Tibial nerve (tissue), 4 donors: Measurements from ENCODE around the gene IL1RAPL2. TPM values are rescaled to one million over a fixed set of nuclear protein-coding genes. Genes with fewer than 3 reads are reported as not detected.

Source experiments
- DNase-seq, 2 donors: peaks; one replicate each; pipeline ENCODE4 v3.0.0-alpha.2; 2019; ENCODE audit warnings: low spot score in 2 of 2
- H3K27ac ChIP-seq, 4 donors: fragments of 200-600 bp; sonication (generic) in 3 of 4; one replicate each; pipeline ENCODE4 v1.5.1; 2017 to 2019; ENCODE audit warnings: mild to moderate bottlenecking in 1 of 4
- H3K27me3 ChIP-seq, 2 donors: fragments of 200-600 bp; sonication (generic) in 1 of 2; one replicate each; pipeline versions ENCODE4 v1.5.1 to v1.6.0; 2017 to 2019
- H3K36me3 ChIP-seq, 3 donors: fragments of 200-600 bp; sonication (generic); one replicate each; pipeline ENCODE4 v1.5.1; 2018 to 2019
- H3K4me1 ChIP-seq, 4 donors: fragments of 200-600 bp; sonication (generic) in 3 of 4; one replicate each; pipeline ENCODE4 v1.5.1; 2017 to 2019
- H3K4me3 ChIP-seq, 4 donors: fragments of 200-600 bp; sonication (generic) in 3 of 4; one replicate each; pipeline ENCODE4 v1.5.1; 2017 to 2019; ENCODE audit warnings: mild to moderate bottlenecking in 1 of 4, moderate library complexity in 1 of 4
- H3K9me3 ChIP-seq, 4 donors: fragments of 200-600 bp; sonication (generic) in 3 of 4; one replicate each; pipeline ENCODE4 v1.5.1; 2017 to 2019
- EP300 ChIP-seq, 2 donors: sonication (generic); formaldehyde crosslinking; IDR thresholded peaks; one replicate each; pipeline ENCODE4 v1.6.1; 2017; ENCODE audit warnings: antibody characterized with exemption in 2 of 2, mild to moderate bottlenecking in 1 of 2
- POLR2A ChIP-seq, 2 donors: fragments of 450-650 bp; IDR thresholded peaks; one replicate each; pipeline ENCODE4 v1.6.1; 2017; ENCODE audit warnings: antibody characterized with exemption in 2 of 2, mild to moderate bottlenecking in 2 of 2, moderate library complexity in 2 of 2
- WGBS, 2 donors: methylation state at CpG; one replicate each; pipeline ENCODE4 v1.1.5; 2018; 5-methylcytosine and 5-hydroxymethylcytosine counted together
- total RNA-seq, 4 donors: library from RNA; depleted of rRNA; stranded (reverse); fragments of >200 nt; gene quantifications; one replicate each; pipeline ENCODE4 v1.1.0, GENCODE V29; 2016
- TF ChIP-seq, protein P1 (sequence below), 5 experiments: fragments of 200-600 bp in 3 of 5; fragments of 450-650 bp in 2 of 5; sonication (generic) in 3 of 5; IDR thresholded peaks; one replicate each; pipeline ENCODE4 v1.5.1; 2016 to 2019; ENCODE audit warnings: antibody characterized with exemption in 5 of 5, mild to moderate bottlenecking in 3 of 5, moderate library complexity in 2 of 5

Gene IL1RAPL2
- total RNA-seq, 4 donors from 2014 or later: not detected

DNA sequence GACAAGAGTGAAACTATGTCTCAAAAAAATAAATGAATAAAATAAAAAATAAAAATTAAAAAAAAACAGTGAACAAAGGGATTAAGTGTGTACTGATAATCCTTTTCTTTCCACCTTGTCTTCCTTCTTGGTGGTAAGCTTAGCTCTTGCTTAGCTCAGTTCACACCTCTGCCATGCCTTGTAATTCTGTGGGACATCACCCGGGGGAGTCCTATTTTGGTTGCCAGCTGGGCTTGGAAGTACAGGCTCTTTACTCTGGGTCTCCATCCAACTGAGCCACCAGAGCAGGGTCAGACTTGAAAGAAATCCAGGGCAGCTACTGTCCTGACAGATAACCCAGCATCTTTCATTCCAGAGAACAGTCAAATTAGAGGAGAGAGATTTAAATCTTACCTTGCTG, 858.7 kb downstream of the IL1RAPL2 start:
- Histone ChIP-seq H3K4me1 (no peaks in the 10 kb centered on the region), H3K36me3 (no peaks in the 10 kb centered on the region), H3K27ac (no peak overlapping the region), H3K9me3 (no peaks in the 10 kb centered on the region), H3K4me3 (no peak overlapping the region), H3K27me3 (peaks cover 0 to 7% of the 10 kb centered on the region in 2 donors)
- TF ChIP-seq POLR2A (IDR thresholded peaks at IDR 0.05) (no peak), EP300 (IDR thresholded peaks at IDR 0.05) (no peak)
- TF ChIP-seq, protein P1, sequence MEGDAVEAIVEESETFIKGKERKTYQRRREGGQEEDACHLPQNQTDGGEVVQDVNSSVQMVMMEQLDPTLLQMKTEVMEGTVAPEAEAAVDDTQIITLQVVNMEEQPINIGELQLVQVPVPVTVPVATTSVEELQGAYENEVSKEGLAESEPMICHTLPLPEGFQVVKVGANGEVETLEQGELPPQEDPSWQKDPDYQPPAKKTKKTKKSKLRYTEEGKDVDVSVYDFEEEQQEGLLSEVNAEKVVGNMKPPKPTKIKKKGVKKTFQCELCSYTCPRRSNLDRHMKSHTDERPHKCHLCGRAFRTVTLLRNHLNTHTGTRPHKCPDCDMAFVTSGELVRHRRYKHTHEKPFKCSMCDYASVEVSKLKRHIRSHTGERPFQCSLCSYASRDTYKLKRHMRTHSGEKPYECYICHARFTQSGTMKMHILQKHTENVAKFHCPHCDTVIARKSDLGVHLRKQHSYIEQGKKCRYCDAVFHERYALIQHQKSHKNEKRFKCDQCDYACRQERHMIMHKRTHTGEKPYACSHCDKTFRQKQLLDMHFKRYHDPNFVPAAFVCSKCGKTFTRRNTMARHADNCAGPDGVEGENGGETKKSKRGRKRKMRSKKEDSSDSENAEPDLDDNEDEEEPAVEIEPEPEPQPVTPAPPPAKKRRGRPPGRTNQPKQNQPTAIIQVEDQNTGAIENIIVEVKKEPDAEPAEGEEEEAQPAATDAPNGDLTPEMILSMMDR (IDR thresholded peaks at IDR 0.05): no peak
- no peak for DNase-seq
- 71 to 81% methylated on average over 1 of the region's 1 CpG for WGBS, 2 donors

GRCh38 chrX:105451401-105451800, 885.4 kb downstream of the IL1RAPL2 start:
- Histone ChIP-seq H3K4me1 (no peaks in the 10 kb centered on the region), H3K27me3 (no peaks in the 10 kb centered on the region), H3K9me3 (peaks cover 0 to 3% (median 0%) of the 10 kb centered on the region in 4 donors), H3K36me3 (no peaks in the 10 kb centered on the region), H3K27ac (no peak overlapping the region), H3K4me3 (no peak overlapping the region)
- no peak for TF ChIP-seq EP300 (IDR thresholded peaks at IDR 0.05)
- TF ChIP-seq, protein P1 (IDR thresholded peaks at IDR 0.05): no peak
- no peak for TF ChIP-seq POLR2A (IDR thresholded peaks at IDR 0.05)
- no peak for DNase-seq

GRCh38 chrX:105458846-105459245, 892.8 kb downstream of the IL1RAPL2 start:
- 20 to 21% methylated on average over 3 of the region's 3 CpGs for WGBS, 2 donors
- H3K4me1 ChIP-seq: no peaks in the 10 kb centered on the region

GRCh38 chrX:105460376-105460775, 894.4 kb downstream of the IL1RAPL2 start:
- no peaks in the 10 kb centered on the region for H3K4me1 ChIP-seq
- peaks cover 0 to 6% of the 10 kb centered on the region in 2 donors for H3K27me3 ChIP-seq
- 4 to 23% methylated on average over 1 of the region's 1 CpG for WGBS, 2 donors
- no peak for TF ChIP-seq EP300 (IDR thresholded peaks at IDR 0.05)
- TF ChIP-seq, protein P1 (IDR thresholded peaks at IDR 0.05): no peak
- no peak overlapping the region for H3K27ac ChIP-seq
- H3K4me3 ChIP-seq: no peak overlapping the region
- H3K36me3 ChIP-seq: no peaks in the 10 kb centered on the region
- H3K9me3 ChIP-seq: peaks cover 0 to 3% (median 0%) of the 10 kb centered on the region in 4 donors
- no peak for DNase-seq

More at GRCh38 chrX:105458846-105459245, 892.8 kb downstream of the IL1RAPL2 start:
- peaks cover 0 to 3% (median 0%) of the 10 kb centered on the region in 4 donors for H3K9me3 ChIP-seq
- TF ChIP-seq, protein P1 (IDR thresholded peaks at IDR 0.05): no peak
- TF ChIP-seq POLR2A (IDR thresholded peaks at IDR 0.05) (no peak), EP300 (IDR thresholded peaks at IDR 0.05) (no peak)
- no peak for DNase-seq
- no peak overlapping the region for H3K27ac ChIP-seq
- no peaks in the 10 kb centered on the region for H3K27me3 ChIP-seq
- H3K36me3 ChIP-seq: no peaks in the 10 kb centered on the region
- no peak overlapping the region for H3K4me3 ChIP-seq

DNA sequence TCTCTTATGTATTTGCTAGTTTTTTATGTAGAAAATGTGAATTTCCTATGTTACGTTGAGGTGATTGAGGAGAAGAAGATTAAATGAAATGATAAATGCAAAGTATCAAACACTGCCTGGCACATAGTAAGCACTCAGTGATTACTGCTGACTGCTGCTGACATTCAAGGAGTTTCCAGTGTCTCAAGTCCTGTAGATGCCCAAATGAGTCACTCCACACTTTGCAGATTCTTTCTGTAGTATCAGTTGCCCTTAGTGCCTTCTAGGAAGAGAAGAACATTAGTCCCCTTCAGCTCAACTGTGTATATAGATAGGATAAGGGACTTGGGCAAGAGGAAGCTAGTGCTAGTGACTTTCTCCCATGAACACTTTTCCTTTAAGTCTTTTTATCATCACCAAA, 895.0 kb downstream of the IL1RAPL2 start:
- H3K4me3 ChIP-seq: no peak overlapping the region
- H3K36me3 ChIP-seq: no peaks in the 10 kb centered on the region
- no peak for DNase-seq
- WGBS, 2 donors: 86 to 97% methylated on average over 1 of the region's 1 CpG
- TF ChIP-seq POLR2A (IDR thresholded peaks at IDR 0.05) (no peak), EP300 (IDR thresholded peaks at IDR 0.05) (no peak)
- TF ChIP-seq, protein P1 (IDR thresholded peaks at IDR 0.05): no peak
- no peak overlapping the region for H3K27ac ChIP-seq
- H3K4me1 ChIP-seq: no peaks in the 10 kb centered on the region
- peaks cover 0 to 12% of the 10 kb centered on the region in 2 donors for H3K27me3 ChIP-seq
- no peaks in the 10 kb centered on the region for H3K9me3 ChIP-seq
